Endothelial cell of umbilical vein (primary cell): ENCODE measurements around the gene STAG1. TPM values are rescaled to one million over a fixed set of nuclear protein-coding genes. Genes with fewer than 3 reads are reported as not detected.

Experiments
- BruUV-seq: library from RNA; stranded (reverse); fragments of 400-500 nt; replicated peaks from 2 replicates; lab custom pipeline; 2021; lab: Mats Ljungman, UMichigan
- CTCF ChIA-PET: fragments of 300-600, 350-600 bp; sonication (Branson Sonifier 250); formaldehyde crosslinking; loops from one replicate; lab custom pipeline; 2021; ENCODE audit warnings: antibody characterized with exemption, inconsistent platforms; lab: Charles Lee
- POLR2A ChIA-PET: fragments of 300-600, 350-600 bp; sonication (Branson Sonifier 250); formaldehyde crosslinking; loops from one replicate; lab custom pipeline; 2021; ENCODE audit warnings: antibody characterized with exemption, inconsistent platforms; lab: Charles Lee
- DNase-seq: peaks from one replicate; pipeline ENCODE4 v3.0.0-alpha.2; 2011; ENCODE audit warnings: low read depth, low spot score
- FAIRE-seq: peaks from 2 replicates; lab custom pipeline; 2011; peaks lifted over from hg19 to GRCh38; lab: Jason Lieb, UNC
- H2AFZ ChIP-seq: 2 replicates; pipeline ENCODE4 v1.6.0; 2012; ENCODE audit warnings: low read depth, low read length, control low read depth, inconsistent platforms
- H3K27ac ChIP-seq: 2 replicates; pipeline ENCODE4 v1.5.1; 2011; ENCODE audit warnings: low read depth, mild to moderate bottlenecking, control low read depth, low read length, moderate library complexity; ENCODE audit not compliant: insufficient read depth
- H3K27me3 ChIP-seq, 2 experiments: 2 replicates each; pipeline versions ENCODE4 v1.6.0 to v1.6.1; 2011; ENCODE audit warnings: low read length in 2 of 2, mixed read lengths in 1 of 2; ENCODE audit not compliant: control insufficient read depth in 2 of 2, insufficient read depth in 2 of 2
- H3K36me3 ChIP-seq, 2 experiments: 2 replicates in 1 of 2; 3 replicates in 1 of 2; pipeline ENCODE4 v1.5.1; 2011; ENCODE audit warnings: low read length in 2 of 2, mild to moderate bottlenecking in 1 of 2, moderate library complexity in 1 of 2; ENCODE audit not compliant: control insufficient read depth in 2 of 2, insufficient read depth in 2 of 2; ENCODE audit errors: extremely low read depth in 1 of 2
- H3K4me1 ChIP-seq: 3 replicates; pipeline ENCODE4 v1.5.1; 2011; ENCODE audit warnings: mild to moderate bottlenecking, low read length; ENCODE audit not compliant: control insufficient read depth, insufficient read depth; ENCODE audit errors: extremely low read depth
- H3K4me2 ChIP-seq: 2 replicates; pipeline ENCODE4 v1.6.1; 2011; ENCODE audit warnings: low read length, control low read depth, mixed read lengths; ENCODE audit not compliant: insufficient read depth
- H3K4me3 ChIP-seq, 3 experiments: fragments of 200-600 bp in 1 of 3; sonication (generic), shearing (Covaris generic) in 1 of 3; replicated peaks in 1 of 3; 2 replicates each; pipeline ENCODE4 v1.5.1; 2011 to 2016; ENCODE audit warnings: control low read depth in 3 of 3, low read length in 3 of 3, mild to moderate bottlenecking in 2 of 3, inconsistent platforms in 1 of 3, low read depth in 1 of 3, moderate library complexity in 1 of 3; ENCODE audit not compliant: insufficient read depth in 1 of 3
- H3K79me2 ChIP-seq: 2 replicates; pipeline ENCODE4 v1.6.0; 2012; ENCODE audit warnings: low read length, inconsistent platforms; ENCODE audit not compliant: control insufficient read depth, insufficient read depth
- H3K9ac ChIP-seq: replicated peaks from 2 replicates; pipeline ENCODE3; 2011; ENCODE audit warnings: low read length, control low read depth; ENCODE audit not compliant: insufficient read depth; ENCODE audit errors: extremely low read depth
- H3K9me1 ChIP-seq: replicated peaks from 3 replicates; pipeline ENCODE4 v1.6.0; 2011; ENCODE audit warnings: mild to moderate bottlenecking, low read length; ENCODE audit not compliant: control insufficient read depth, insufficient read depth; ENCODE audit errors: extremely low read depth
- H3K9me3 ChIP-seq: replicated peaks from 2 replicates; pipeline ENCODE4 v1.5.1; 2012; ENCODE audit warnings: low read length, inconsistent platforms; ENCODE audit not compliant: control insufficient read depth, insufficient read depth
- H4K20me1 ChIP-seq: replicated peaks from 2 replicates; pipeline ENCODE3; 2011; ENCODE audit warnings: mild to moderate bottlenecking, low read length; ENCODE audit not compliant: control insufficient read depth, insufficient read depth; ENCODE audit errors: extremely low read depth
- CTCF ChIP-seq, 2 donors: IDR thresholded peaks; 1 replicate in 1 of 2; 2 replicates in 1 of 2; pipeline ENCODE4 v1.5.1; 2011; ENCODE audit warnings: low read length in 2 of 2, mild to moderate bottlenecking in 2 of 2, moderate library complexity in 2 of 2, control low read depth in 1 of 2, inconsistent platforms in 1 of 2, low read depth in 1 of 2; ENCODE audit not compliant: insufficient read depth in 1 of 2; ENCODE audit errors: extremely low read depth in 1 of 2
- EZH2 ChIP-seq: IDR thresholded peaks from 2 replicates; pipeline ENCODE4 v1.6.1; 2012; ENCODE audit warnings: borderline replicate concordance, low read depth, mild to moderate bottlenecking, moderate library complexity, low read length, inconsistent platforms; ENCODE audit not compliant: severe bottlenecking
- FOS ChIP-seq: IDR thresholded peaks from 2 replicates; pipeline ENCODE4 v1.6.1; 2011; ENCODE audit warnings: mild to moderate bottlenecking, low read length, moderate library complexity, borderline replicate concordance; ENCODE audit not compliant: insufficient read depth
- GATA2 ChIP-seq: IDR thresholded peaks from 2 replicates; pipeline ENCODE4 v1.7.0; 2011; ENCODE audit warnings: low read depth, mild to moderate bottlenecking, moderate library complexity, mixed read lengths, low read length; ENCODE audit not compliant: insufficient read length, insufficient read depth
- JUN ChIP-seq: IDR thresholded peaks from 2 replicates; pipeline ENCODE4 v1.6.1; 2011; ENCODE audit warnings: borderline replicate concordance, low read depth; ENCODE audit not compliant: insufficient read length, insufficient read depth
- MAX ChIP-seq: IDR thresholded peaks from 2 replicates; pipeline ENCODE4 v1.6.1; 2011; ENCODE audit not compliant: insufficient read depth, insufficient read length
- MYC ChIP-seq: IDR thresholded peaks from one replicate; pipeline ENCODE4 v1.6.1; 2011; ENCODE audit warnings: mild to moderate bottlenecking, low read depth, low read length
- POLR2A ChIP-seq: IDR thresholded peaks from 2 replicates; pipeline ENCODE4 v1.6.1; 2012; ENCODE audit warnings: low read depth, mild to moderate bottlenecking, control low read depth, low read length
- POLR2AphosphoS5 ChIP-seq: IDR thresholded peaks from 2 replicates; pipeline ENCODE4 v1.6.1; 2012; ENCODE audit warnings: low read depth, mild to moderate bottlenecking, control low read depth, low read length, moderate library complexity; ENCODE audit not compliant: insufficient read depth
- dilution Hi-C: fragments of 300-500 bp; cut with MboI; formaldehyde crosslinking; loops from one replicate; pipeline ENCODE4 v1.15.0; 2019; ENCODE audit warnings: low sequenced_read_pairs; ENCODE audit not compliant: extremely low pct_ligation_motif_present
- intact Hi-C: fragments of 100-400 bp; cut with micrococcal nuclease; formaldehyde crosslinking; loops from one replicate; pipeline ENCODE4 v1.10.0; 2022
- polyA plus RNA-seq, 4 experiments: library from polyadenylated mRNA; depleted of rRNA in 3 of 4; stranded (reverse) in 3 of 4; unstranded in 1 of 4; fragments of >200 nt; gene quantifications; 2 replicates each; pipeline versions ENCODE4 v1.2.1 to v1.2.3, GENCODE V29; 2011 to 2012; ENCODE audit warnings: missing spikeins in 1 of 4
- total RNA-seq: library from RNA; stranded (reverse); gene quantifications from 2 replicates; pipeline ENCODE4 v1.2.3, GENCODE V29; 2021

Gene STAG1
- total and polyA plus RNA-seq, 2 donors (not counting 3 experiments of a cell fraction or from before 2014, with no cell fraction given) = 7.4 to 42.1 TPM

- intact Hi-C loops = no loop called here
- ChIA-PET POLR2A (no interaction called here), CTCF (interaction anchor here (2.7 kb wide), 1 partner anchor 168 kb away, joined by 8 read pairs; the partner anchor contains the start of gene STAG1)
- no peak for DNase-seq
- no peaks in the 10 kb centered on the region for H3K36me3 ChIP-seq
- H3K9ac ChIP-seq = no peak overlapping the region
- dilution Hi-C loops = no loop called here
- no peaks in the 10 kb centered on the region for H3K9me3 ChIP-seq
- H2AFZ ChIP-seq = no peak overlapping the region
- no peaks in the 10 kb centered on the region for H3K27me3 ChIP-seq
- H3K4me3 ChIP-seq = no peak overlapping the region
- H4K20me1 ChIP-seq = no peaks in the 10 kb centered on the region
- H3K79me2 ChIP-seq = peaks cover 3% of the 10 kb centered on the region
- FAIRE-seq = no peak
- TF ChIP-seq GATA2 = no peak
- no peak for TF ChIP-seq CTCF (IDR thresholded peaks at IDR 0.05; ENCODE audit: extremely low read depth in 1 of 2, insufficient read depth in 1 of 2, low read depth in 1 of 2, low read length in 2 of 2)
- TF ChIP-seq MAX = no peak
- TF ChIP-seq POLR2A = no peak
- no peak for TF ChIP-seq JUN
- no peak for TF ChIP-seq MYC
- no peak for TF ChIP-seq POLR2AphosphoS5
- TF ChIP-seq FOS = no peak
- TF ChIP-seq EZH2 = no peak
- no peak overlapping the region for H3K27ac ChIP-seq
- H3K4me2 ChIP-seq = no peak overlapping the region
- BruUV-seq = no TSS peak
- H3K4me1 ChIP-seq = no peaks in the 10 kb centered on the region
- H3K9me1 ChIP-seq = no peaks in the 10 kb centered on the region
Observed at GRCh38 chr3:136584728-136585127, 167.4 kb downstream of the STAG1 start.
